ENCODE measurements around the gene CHPF2.

Gene CHPF2

GRCh38 chr7:151247611-151248345 is 15.5 kb downstream of the CHPF2 start:
- no peak for DNase-seq

GRCh38 chr7:151248346-151249033 is 16.2 kb downstream of the CHPF2 start, which contains the start of gene SMARCD3:
Gene SMARCD3, minus strand, starts transcription at chr7:151248694. Its CDS starts 132 bp downstream, at chr7:151248562.
- DNase-seq: peak; percentile 41

GRCh38 chr7:151249034-151249731 is 16.9 kb downstream of the CHPF2 start:
- peak; percentile 37 for DNase-seq

DNA sequence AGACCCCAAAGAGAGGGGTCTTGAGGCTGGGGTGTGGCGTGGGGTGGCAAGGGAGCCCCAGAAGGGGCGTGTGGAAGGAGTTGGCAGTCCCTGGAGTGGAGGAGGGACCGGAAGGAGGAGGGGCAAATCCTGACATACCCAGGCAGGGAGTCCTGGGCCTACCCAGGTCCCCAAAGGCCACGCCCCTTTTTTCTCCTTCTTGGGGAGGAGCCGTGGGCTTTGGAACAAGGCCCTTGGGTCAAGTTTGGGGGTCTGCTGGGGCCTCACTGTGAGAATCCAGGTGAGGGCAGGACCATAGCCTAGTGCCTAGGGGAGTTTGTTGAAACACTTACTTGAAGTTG is 17.4 kb downstream of the CHPF2 start:
- DNase-seq: no peak

- no peak for DNase-seq
Observed at GRCh38 chr7:151250181-151251132, 18.2 kb downstream of the CHPF2 start.

- DNase-seq: no peak
Observed at GRCh38 chr7:151251328-151251688, 19.0 kb downstream of the CHPF2 start.

GRCh38 chr7:151251689-151252560 is 19.6 kb downstream of the CHPF2 start:
- peak; percentile 33 for DNase-seq

DNA sequence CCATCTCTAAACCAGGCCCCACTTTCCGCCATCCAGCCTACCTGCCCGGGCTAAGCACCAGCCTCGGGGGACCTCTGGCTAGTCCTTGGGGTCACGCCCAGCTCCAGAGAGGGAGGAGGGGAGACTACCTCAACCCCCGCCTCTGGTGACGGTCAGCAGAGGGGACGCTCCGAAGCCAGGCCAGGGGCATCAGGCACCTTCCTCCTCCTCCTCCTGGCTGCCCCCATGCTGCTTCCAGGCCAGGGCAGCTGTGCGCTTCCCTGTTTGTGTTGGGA is 20.2 kb downstream of the CHPF2 start:
- DNase-seq: no peak

DNA sequence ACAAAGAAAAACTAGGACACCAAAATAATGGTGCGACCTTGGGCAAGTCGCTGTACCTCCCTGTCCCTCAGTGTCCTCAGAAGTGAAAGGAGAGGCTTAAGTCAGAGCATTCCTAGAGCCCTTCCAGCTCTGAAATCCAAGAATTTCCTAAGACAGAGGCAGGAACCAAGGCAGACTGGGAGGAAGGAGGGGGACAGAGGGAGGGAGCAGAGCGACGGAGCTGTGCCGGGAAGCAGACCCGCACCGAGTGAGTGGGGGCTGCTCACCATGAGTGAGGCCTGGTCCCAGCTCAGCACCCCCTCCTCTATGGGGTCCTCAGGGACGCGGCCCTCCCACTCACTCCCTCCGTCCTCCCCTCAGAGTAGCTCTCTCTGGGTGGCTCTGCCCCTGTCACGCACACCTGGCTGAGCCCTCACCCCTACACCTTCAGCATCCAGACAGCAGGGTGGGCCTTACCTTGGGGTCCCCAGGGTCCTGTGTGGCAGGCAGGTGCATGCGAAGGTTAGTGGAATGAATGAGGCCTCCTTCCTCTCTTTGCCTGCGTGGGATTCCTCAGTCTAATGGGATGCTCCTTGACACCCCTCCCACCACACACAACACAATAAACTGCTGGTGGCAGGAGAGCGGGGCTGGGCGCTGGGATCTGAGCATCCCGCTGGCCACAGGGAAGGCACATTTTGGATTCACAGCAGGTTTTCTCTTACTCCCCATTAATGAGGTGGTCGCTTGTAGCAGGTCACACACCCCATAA is 20.9 kb downstream of the CHPF2 start:
- no peak for DNase-seq

- DNase-seq: no peak
Observed at GRCh38 chr7:151254316-151254715, 22.0 kb downstream of the CHPF2 start.

GRCh38 chr7:151254851-151255250 is 22.6 kb downstream of the CHPF2 start:
- no peak for DNase-seq

DNA sequence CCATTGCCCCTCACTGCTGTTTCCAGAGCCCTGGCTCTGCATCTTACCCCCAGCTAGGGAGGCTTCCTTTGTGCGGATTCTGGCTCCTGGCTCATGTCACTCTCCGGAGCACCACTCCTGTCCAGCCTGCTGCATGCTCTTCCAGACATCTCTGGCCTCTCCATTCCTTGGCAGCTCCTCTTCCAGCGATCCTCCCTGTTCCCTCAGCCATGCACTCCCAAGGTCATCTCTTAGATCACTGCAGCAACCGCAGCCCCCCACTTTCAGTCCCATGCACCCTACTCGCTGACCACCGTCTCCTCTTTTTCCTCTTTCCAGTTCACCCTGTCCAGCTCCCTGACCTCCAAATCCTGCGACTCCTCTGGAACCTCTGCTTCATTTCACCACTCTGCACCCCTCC is 23.1 kb downstream of the CHPF2 start:
- DNase-seq: no peak

DNA sequence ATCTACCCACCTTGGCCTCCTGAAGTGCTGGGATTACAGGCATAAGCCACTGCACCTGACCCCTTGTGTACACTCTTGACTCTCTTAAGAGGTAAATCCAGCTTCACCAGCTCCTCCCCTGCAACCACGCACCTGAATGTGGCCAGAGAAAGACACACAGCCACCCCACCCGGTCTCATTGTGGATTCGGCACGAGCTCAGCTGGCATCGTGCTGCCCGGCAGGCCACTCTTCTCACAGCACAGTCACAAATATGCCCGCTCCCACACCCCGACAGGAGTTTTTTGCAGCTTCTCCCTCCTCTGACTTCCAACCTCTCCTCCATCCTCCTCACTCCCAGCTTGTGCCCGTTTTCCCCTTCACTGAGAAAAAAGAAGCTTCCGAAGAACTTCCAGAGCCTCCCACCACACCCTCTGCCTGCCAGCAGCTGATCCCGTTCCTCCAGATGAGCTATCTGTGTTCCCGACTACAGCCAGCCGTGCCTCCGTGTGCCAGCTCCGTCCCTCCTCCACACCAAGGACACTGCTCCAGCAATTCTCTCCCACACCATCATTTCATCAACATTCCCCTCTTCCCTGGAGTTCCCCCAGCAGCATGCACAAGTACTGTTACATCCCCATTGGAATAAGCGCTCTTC is 24.2 kb downstream of the CHPF2 start:
- no peak for DNase-seq

DNA sequence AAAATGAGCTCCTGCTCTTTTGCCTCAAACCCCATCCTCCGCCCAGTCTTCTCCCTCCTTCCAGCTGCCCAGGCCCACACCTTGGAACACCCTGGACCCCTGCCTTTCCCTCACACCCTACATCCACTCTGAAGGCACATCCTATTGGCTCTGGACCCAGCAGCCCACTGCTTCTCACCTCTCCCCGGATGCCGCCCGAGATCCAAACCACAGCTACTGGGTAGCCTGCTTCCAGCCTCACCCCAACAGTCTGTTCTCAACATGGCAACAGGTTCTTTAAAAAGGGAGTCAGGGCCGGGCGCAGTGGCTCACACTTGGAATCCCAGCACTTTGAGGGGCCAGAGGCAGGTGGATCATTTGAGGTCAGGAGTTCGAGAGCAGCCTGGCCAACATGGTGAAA is 25.7 kb downstream of the CHPF2 start:
- DNase-seq: no peak

DNA sequence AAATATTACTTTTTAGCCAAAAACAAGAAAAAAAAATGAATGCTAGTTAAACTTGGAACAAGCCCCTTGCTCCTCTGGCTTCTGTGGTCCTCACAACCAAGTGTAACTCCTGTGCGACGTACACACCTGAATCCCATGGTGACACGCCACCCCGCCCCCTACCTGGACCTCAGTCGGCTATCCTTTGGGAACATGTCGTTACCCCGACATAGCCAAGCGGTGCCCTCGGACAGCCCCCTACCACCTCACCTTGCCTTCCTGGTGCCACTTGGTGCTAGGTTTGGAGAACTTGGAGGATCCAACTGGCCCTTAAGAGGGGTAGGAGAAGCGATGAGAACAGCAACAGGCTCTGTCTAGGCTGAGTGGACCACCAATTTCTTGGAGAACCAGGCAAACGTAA is 28.2 kb downstream of the CHPF2 start:
- DNase-seq: no peak

DNA sequence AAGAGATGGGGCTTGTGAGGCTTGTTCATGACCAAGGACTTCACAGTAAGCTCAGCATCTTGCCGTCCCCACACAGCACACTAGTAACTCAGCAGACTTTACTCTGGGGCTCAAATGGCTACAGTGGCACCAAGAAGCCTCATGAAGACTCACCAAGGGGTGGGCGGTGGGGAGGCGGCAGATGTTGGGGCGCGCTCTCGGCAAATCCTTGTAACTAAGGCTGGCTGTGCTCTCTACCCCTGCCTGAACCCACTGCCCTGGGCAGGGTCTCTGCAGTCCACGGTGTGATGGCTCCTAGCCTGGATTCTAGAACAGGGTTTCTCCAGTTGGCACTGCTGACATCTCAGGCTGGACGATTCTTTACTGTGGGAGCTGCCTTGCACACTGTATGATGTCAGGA is 28.6 kb downstream of the CHPF2 start:
- DNase-seq: no peak

DNA sequence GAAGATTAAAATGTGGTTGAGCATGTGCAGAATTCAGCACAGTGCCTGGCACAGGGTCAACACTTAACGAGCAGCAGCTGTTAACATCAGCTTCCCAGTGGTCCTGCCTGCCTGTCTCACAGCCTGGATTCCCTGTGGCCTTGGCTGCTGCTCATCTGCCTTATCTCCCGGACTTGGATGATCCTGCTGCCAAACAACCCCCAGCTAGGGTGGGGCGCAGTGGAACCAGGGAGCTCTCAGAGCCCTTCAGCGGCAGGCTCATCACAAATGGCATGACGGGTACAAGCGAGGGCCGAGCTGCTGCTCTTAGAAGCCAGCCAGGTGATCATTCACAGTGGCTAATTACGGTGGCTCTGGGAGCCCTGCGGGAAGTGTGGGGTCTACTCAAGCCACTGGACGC is 29.2 kb downstream of the CHPF2 start:
- no peak for DNase-seq

- no peak for DNase-seq
Observed at GRCh38 chr7:151264615-151265014, 32.3 kb downstream of the CHPF2 start.

DNA sequence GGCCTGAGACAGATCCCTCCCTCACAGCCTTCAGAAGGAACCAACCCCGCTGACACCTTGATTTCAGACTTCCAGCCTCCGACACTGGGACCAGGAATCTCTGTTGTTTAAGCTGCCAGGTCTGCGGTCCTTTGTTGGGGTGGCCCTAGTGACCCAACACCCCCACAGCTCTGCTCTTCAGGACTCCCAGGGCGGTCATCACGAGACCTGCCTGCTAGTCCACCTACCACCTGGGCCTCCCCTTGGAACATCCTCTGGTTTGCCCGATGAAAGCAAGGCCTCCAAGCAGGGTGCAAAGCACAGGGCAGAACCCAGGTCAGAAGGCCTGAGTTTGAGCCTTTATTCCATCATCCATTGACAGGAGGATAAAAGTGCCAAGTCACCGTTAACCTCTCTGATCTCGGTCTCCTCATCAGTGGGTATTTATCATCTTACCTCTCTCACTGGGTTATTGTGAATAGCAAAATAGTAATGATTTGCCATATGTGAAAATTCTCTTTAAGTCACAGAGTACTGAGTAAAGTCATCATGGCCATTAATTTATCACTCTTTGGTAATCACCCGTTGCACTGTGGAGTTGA is 33.2 kb downstream of the CHPF2 start:
- DNase-seq: no peak

DNA sequence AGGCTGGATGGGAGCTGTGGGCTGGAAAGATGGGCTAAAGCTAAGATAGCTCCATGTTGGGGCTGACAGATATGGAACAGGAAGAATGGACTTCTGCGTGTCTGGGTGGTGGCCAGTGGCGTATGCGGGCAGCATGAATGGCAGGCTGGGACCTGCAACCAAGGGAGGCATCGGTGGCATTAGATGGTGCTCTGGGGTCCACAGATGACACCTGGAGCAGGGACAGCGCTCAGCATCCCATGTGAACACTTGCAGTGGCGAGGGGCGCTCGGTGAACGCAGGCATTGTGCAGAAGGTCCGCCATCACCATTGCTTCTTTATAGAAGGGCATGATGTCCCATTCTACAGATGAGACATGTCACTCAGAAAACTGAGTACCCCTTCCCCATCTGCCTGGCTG is 37.2 kb downstream of the CHPF2 start:
- DNase-seq: no peak

All from CD4-positive, alpha-beta T cell treated with Interleukin-21 for 1 hour (primary cell).